GM12878 (cell line): ENCODE data around the gene TICRR. TPM values are rescaled to one million over a fixed set of nuclear protein-coding genes. Genes with fewer than 3 reads are reported as not detected.
A peak's percentile ranks its signal among the peaks of the same experiment; 100 is the strongest.

Experiments
- ATAC-seq: fragments of 200-7000 bp; cut with Tn5 transposase; 3 replicates; pipeline ENCODE4 v1.9.1; 2020; ENCODE audit warnings: mild to moderate bottlenecking, moderate library complexity
- BruUV-seq: library from RNA; stranded (reverse); fragments of 400-500 nt; replicated peaks from 2 replicates; lab custom pipeline; 2021; lab: Mats Ljungman, UMichigan
- CTCF ChIA-PET: fragments of 300-600 bp; sonication (Branson Sonifier 250); formaldehyde crosslinking; extraction: SDS; loops from one replicate; lab custom pipeline; 2021; ENCODE audit warnings: inconsistent platforms; lab: Yijun Ruan, JAX
- POLR2A ChIA-PET: fragments of 350-600 bp; formaldehyde crosslinking; extraction: SDS; loops from one replicate; lab custom pipeline; 2021; ENCODE audit warnings: inconsistent platforms; lab: Charles Lee
- RAD21 ChIA-PET: fragments of 300-600 bp; sonication (Branson Sonifier 250); formaldehyde crosslinking; loops from one replicate; lab custom pipeline; 2023; ENCODE audit warnings: antibody characterized with exemption; ENCODE audit not compliant: unreplicated experiment; lab: Charles Lee
- SMC1A ChIA-PET: fragments of 300-600 bp; sonication (Branson Sonifier 250); formaldehyde crosslinking; loops from one replicate; lab custom pipeline; 2023; ENCODE audit not compliant: unreplicated experiment, uncharacterized antibody; lab: Charles Lee
- DNase-seq: peaks from one replicate; pipeline ENCODE4 v3.0.0-alpha.2; 2011; ENCODE audit warnings: low read depth, low spot score
- FAIRE-seq: peaks from 3 replicates; lab custom pipeline; 2011; peaks lifted over from hg19 to GRCh38; lab: Jason Lieb, UNC
- H2AFZ ChIP-seq: 2 replicates; pipeline ENCODE4 v1.6.0; 2011; ENCODE audit warnings: low read depth, low read length, control low read depth; ENCODE audit not compliant: control insufficient read depth
- H3K27ac ChIP-seq: 2 replicates; pipeline ENCODE4 v1.5.1; 2011; ENCODE audit warnings: control low read depth; ENCODE audit not compliant: control insufficient read depth, insufficient read depth
- H3K27me3 ChIP-seq, 2 experiments: replicated peaks in 1 of 2; 2 replicates each; pipeline versions ENCODE4 v1.6.0 to v1.6.1; 2011; ENCODE audit warnings: low read length in 1 of 2; ENCODE audit not compliant: control insufficient read depth in 2 of 2, insufficient read depth in 2 of 2
- H3K36me3 ChIP-seq, 2 experiments: 2 replicates each; pipeline ENCODE4 v1.5.1; 2011; ENCODE audit warnings: low read length in 1 of 2; ENCODE audit not compliant: control insufficient read depth in 2 of 2, insufficient read depth in 2 of 2
- H3K4me1 ChIP-seq: 2 replicates; pipeline ENCODE4 v1.6.1; 2011; ENCODE audit warnings: mild to moderate bottlenecking, low read length, moderate library complexity, mixed read lengths; ENCODE audit not compliant: control insufficient read depth, insufficient read depth
- H3K4me2 ChIP-seq: 2 replicates; pipeline ENCODE4 v1.6.0; 2011; ENCODE audit warnings: control low read depth; ENCODE audit not compliant: control insufficient read depth, insufficient read depth
- H3K4me3 ChIP-seq: fragments of 200-600 bp; sonication (generic); 2 replicates; pipeline ENCODE4 v1.5.1; 2016
- H3K79me2 ChIP-seq: 2 replicates; pipeline ENCODE4 v1.6.0; 2011; ENCODE audit warnings: low read length; ENCODE audit not compliant: control insufficient read depth, insufficient read depth
- H3K9ac ChIP-seq: 2 replicates; pipeline ENCODE4 v1.8.0; 2011; ENCODE audit warnings: low read length, control low read depth, mixed read lengths; ENCODE audit not compliant: control insufficient read depth, insufficient read depth
- H3K9me3 ChIP-seq: replicated peaks from 3 replicates; pipeline ENCODE4 v1.5.1; 2011; ENCODE audit warnings: mild to moderate bottlenecking, low read length; ENCODE audit not compliant: control insufficient read depth, insufficient read depth
- H4K20me1 ChIP-seq: 2 replicates; pipeline ENCODE4 v1.6.0; 2011; ENCODE audit not compliant: control insufficient read depth, insufficient read depth
- CTCF ChIP-seq, 3 experiments: IDR thresholded peaks in 2 of 3; conservative IDR thresholded peaks in 1 of 3; 2 replicates each; pipeline ENCODE4 v1.5.1; 2011; ENCODE audit warnings: low read depth in 3 of 3, low read length in 3 of 3, mild to moderate bottlenecking in 3 of 3, control low read depth in 2 of 3, moderate library complexity in 2 of 3, inconsistent platforms in 1 of 3, mixed read lengths in 1 of 3; ENCODE audit not compliant: control insufficient read depth in 2 of 3, insufficient read depth in 1 of 3; ENCODE audit errors: extremely low read depth in 1 of 3
- NFIC ChIP-seq: IDR thresholded peaks from 2 replicates; pipeline ENCODE4 v1.6.1; 2012; ENCODE audit warnings: low read depth, mild to moderate bottlenecking, inconsistent platforms, low read length, moderate library complexity
- NFYA ChIP-seq: IDR thresholded peaks from 2 replicates; pipeline ENCODE4 v1.6.1; 2011; ENCODE audit warnings: low read depth, mild to moderate bottlenecking, low read length, improper control_type of control experiment, borderline replicate concordance
- SMC3 ChIP-seq: IDR thresholded peaks from 2 replicates; pipeline ENCODE4 v1.6.1; 2011; ENCODE audit warnings: low read length, improper control_type of control experiment, borderline replicate concordance
- SPI1 ChIP-seq: IDR thresholded peaks from 2 replicates; pipeline ENCODE4 v1.6.1; 2011; ENCODE audit warnings: low read depth, mild to moderate bottlenecking, low read length, moderate library complexity, borderline replicate concordance; ENCODE audit not compliant: insufficient read depth
- TBL1XR1 ChIP-seq: IDR thresholded peaks from 2 replicates; pipeline ENCODE4 v1.6.1; 2012; ENCODE audit warnings: low read depth, low read length, improper control_type of control experiment
- TCF7 ChIP-seq: IDR thresholded peaks from 2 replicates; pipeline ENCODE4 v1.6.1; 2014; ENCODE audit warnings: antibody characterized with exemption, borderline replicate concordance
- WRNIP1 ChIP-seq: IDR thresholded peaks from 2 replicates; pipeline ENCODE4 v1.6.1; 2011; ENCODE audit warnings: low read depth, low read length, improper control_type of control experiment, borderline replicate concordance
- ZSCAN29 ChIP-seq: fragments of 450-650 bp; IDR thresholded peaks from 2 replicates; pipeline ENCODE4 v1.6.1; 2017; ENCODE audit warnings: mild to moderate bottlenecking, moderate library complexity
- WGBS: methylation state at CpG from one replicate; pipeline ENCODE4 v1.1.6; 2016; ENCODE audit warnings: low lambda C conversion rate; ENCODE audit not compliant: insufficient replicate concordance, insufficient coverage; ENCODE audit errors: missing lambda C conversion rate; 5-methylcytosine and 5-hydroxymethylcytosine counted together
- in situ Hi-C: fragments of 300-500 bp; cut with MboI; formaldehyde crosslinking; loops from 9 replicates; pipeline ENCODE4 v1.14.3; 2018; ENCODE audit warnings: mixed read lengths
- intact Hi-C: fragments of 100-400 bp; cut with micrococcal nuclease; formaldehyde crosslinking; loops from one replicate; pipeline ENCODE4 v1.14.2; 2022; ENCODE audit not compliant: unreplicated experiment
- polyA plus RNA-seq, 11 experiments: library from polyadenylated mRNA; depleted of rRNA in 4 of 11; unstranded in 6 of 11; stranded (reverse) in 5 of 11; fragments of >200 nt; fragmentation: Nextera tagmentation in 4 of 11; fragmentation: Illumina TruSeq in 1 of 11; extraction: Ambion mirVana in 4 of 11; extraction: Trizol in 1 of 11; gene quantifications; 1 replicate in 1 of 11; 2 replicates in 10 of 11; pipeline versions ENCODE4 v1.2.1 to v1.2.3, GENCODE V29; 2011 to 2016; ENCODE audit warnings: inconsistent platforms in 2 of 11, missing spikeins in 2 of 11, low read depth in 1 of 11
- total RNA-seq, 4 experiments: library from RNA; depleted of rRNA in 3 of 4; stranded (reverse); fragments of >200 nt in 3 of 4; fragmentation: Illumina TruSeq in 1 of 4; extraction: Trizol in 1 of 4; gene quantifications; 2 replicates each; pipeline versions ENCODE4 v1.2.1 to v1.2.3, GENCODE V29; 2013 to 2021

The TICRR gene
- total and polyA plus RNA-seq, 10 of the 15 experiments (the other 5 are each of a cell fraction or from before 2014, with no cell fraction given): 0.58 to 21.5 (median 11.5) TPM

DNA sequence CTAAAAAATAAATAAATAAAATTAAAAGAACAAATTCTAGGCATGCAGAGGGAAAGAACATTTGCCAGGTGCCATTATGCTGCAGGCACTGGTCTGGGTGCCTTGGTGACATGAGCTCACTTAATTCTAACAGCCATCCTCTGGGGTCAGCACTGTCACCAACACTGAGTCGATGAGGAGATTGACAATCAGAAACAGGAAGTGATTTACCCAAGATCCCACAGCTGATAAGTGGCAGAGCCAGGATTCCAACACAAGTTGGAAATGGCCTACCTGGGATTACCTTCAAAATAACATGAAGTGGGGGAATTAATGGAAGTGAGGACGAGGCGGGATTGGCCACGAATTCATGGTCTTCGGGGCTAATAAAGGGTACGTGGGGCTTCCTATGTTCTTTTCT lies 100.3 kb downstream of the TICRR start:
- in situ Hi-C loops (no loop called here), intact Hi-C loops (no loop called here)
- no peak overlapping the region for H3K27ac ChIP-seq
- ChIA-PET POLR2A (no interaction called here), RAD21 (no interaction called here), SMC1A (no interaction called here), CTCF (interaction anchor here (0.6 kb wide), 1 partner anchor 498 kb away, joined by 3 read pairs; no protein-coding TSS in a partner anchor)
- no peak for FAIRE-seq
- no TSS peak for BruUV-seq
- no peaks in the 10 kb centered on the region for H3K9me3 ChIP-seq
- ATAC-seq: no peak
- H3K9ac ChIP-seq: no peak overlapping the region
- H2AFZ ChIP-seq: no peak overlapping the region
- H4K20me1 ChIP-seq: no peaks in the 10 kb centered on the region
- no peaks in the 10 kb centered on the region for H3K79me2 ChIP-seq
- H3K4me1 ChIP-seq: no peaks in the 10 kb centered on the region
- no peak for DNase-seq
- peak; percentile 28; the same call in 1 of the 2 replicates for TF ChIP-seq SPI1
- TF ChIP-seq TCF7: no peak
- H3K4me2 ChIP-seq: no peak overlapping the region
- H3K27me3 ChIP-seq: no peaks in the 10 kb centered on the region
- no peak overlapping the region for H3K4me3 ChIP-seq
- 72% methylated on average over 6 of the region's 6 CpGs for WGBS
- H3K36me3 ChIP-seq: no peaks in the 10 kb centered on the region

DNA sequence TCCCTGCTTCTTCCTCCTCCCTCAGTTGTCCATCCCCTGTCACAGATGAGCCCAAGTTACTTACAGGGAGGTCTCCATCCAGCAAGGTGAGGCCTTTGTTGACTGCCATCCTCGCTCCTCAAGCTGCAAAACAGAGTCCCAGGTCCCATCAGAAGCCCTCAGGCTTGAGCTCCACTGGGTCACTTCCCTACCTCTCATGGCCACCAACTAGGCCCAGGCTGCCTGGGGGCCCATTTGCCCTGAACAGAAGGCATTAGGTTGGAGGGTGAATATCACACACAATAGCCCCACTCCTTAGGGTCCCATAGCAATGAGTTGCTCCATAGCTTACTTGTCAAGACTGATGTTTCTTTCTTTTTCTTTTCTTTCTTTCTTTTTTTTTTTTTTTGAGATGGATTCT lies 102.1 kb downstream of the TICRR start:
- Histone ChIP-seq H4K20me1 (no peaks in the 10 kb centered on the region), H3K9ac (no peak overlapping the region), H2AFZ (no peak overlapping the region), H3K27me3 (no peaks in the 10 kb centered on the region), H3K27ac (no peak overlapping the region), H3K9me3 (no peaks in the 10 kb centered on the region), H3K4me1 (no peaks in the 10 kb centered on the region), H3K4me3 (no peak overlapping the region), H3K4me2 (no peak overlapping the region), H3K79me2 (no peaks in the 10 kb centered on the region), H3K36me3 (no peaks in the 10 kb centered on the region)
- no peak for DNase-seq
- ChIA-PET CTCF (no interaction called here), POLR2A (no interaction called here), SMC1A (no interaction called here), RAD21 (no interaction called here)
- in situ Hi-C loops: no loop called here
- 9% methylated on average over 1 of the region's 1 CpG for WGBS
- TF ChIP-seq CTCF (IDR thresholded peaks at IDR 0.05 in 2 of 3, conservative IDR thresholded peaks at IDR 0.05 in 1 of 3; ENCODE audit: control insufficient read depth in 2 of 3, extremely low read depth in 1 of 3, insufficient read depth in 1 of 3, low read depth in 3 of 3, low read length in 3 of 3) (no peak), NFIC (no peak), TBL1XR1 (no peak), WRNIP1 (no peak), ZSCAN29 (no peak), NFYA (no peak), SMC3 (no peak)
- intact Hi-C loops: no loop called here
- no TSS peak for BruUV-seq
- ATAC-seq: no peak
- no peak for FAIRE-seq
